HEK293T (cell line): ENCODE data around the gene BMPR2.
"Not testable (repeated sequence)": the region's sequence is repeated elsewhere in the genome, so short reads cannot be mapped to it uniquely, and the experiment has no call there.

Experiments
- CTCF ChIA-PET: fragments of 350-600 bp; formaldehyde crosslinking; extraction: SDS; loops from one replicate; lab custom pipeline; 2021; ENCODE audit warnings: antibody characterized with exemption, inconsistent platforms; lab: Yijun Ruan, JAX
- POLR2A ChIA-PET: fragments of 350-600 bp; formaldehyde crosslinking; extraction: SDS; loops from one replicate; lab custom pipeline; 2020; ENCODE audit warnings: antibody characterized with exemption, inconsistent platforms; lab: Yijun Ruan, JAX
- DNase-seq: peaks from one replicate; pipeline ENCODE4 v3.0.0; 2012; ENCODE audit warnings: mixed read lengths; ENCODE audit errors: extremely low spot score
- ARNT ChIP-seq: fragments of 450-650 bp; IDR thresholded peaks from 2 replicates; pipeline ENCODE4 v1.6.1; 2017; ENCODE audit warnings: mild to moderate bottlenecking
- BHLHE40 ChIP-seq: fragments of 450-650 bp; IDR thresholded peaks from 2 replicates; pipeline ENCODE4 v1.6.1; 2016; ENCODE audit warnings: mild to moderate bottlenecking, moderate library complexity, borderline replicate concordance
- CTBP1 ChIP-seq: fragments of 450-650 bp; IDR thresholded peaks from 2 replicates; pipeline ENCODE4 v1.6.1; 2016; ENCODE audit warnings: borderline replicate concordance
- ELF4 ChIP-seq: fragments of 450-650 bp; IDR thresholded peaks from 2 replicates; pipeline ENCODE4 v1.6.1; 2017; ENCODE audit warnings: antibody characterized with exemption
- FOXA1 ChIP-seq: fragments of 450-650 bp; IDR thresholded peaks from 2 replicates; pipeline ENCODE4 v1.6.1; 2016; ENCODE audit warnings: mild to moderate bottlenecking
- FOXK2 ChIP-seq: fragments of 450-650 bp; IDR thresholded peaks from 2 replicates; pipeline ENCODE4 v1.6.1; 2016; ENCODE audit warnings: mild to moderate bottlenecking
- FOXM1 ChIP-seq: fragments of 450-650 bp; IDR thresholded peaks from 2 replicates; pipeline ENCODE4 v1.6.1; 2017; ENCODE audit warnings: mild to moderate bottlenecking, borderline replicate concordance
- HDGF ChIP-seq: fragments of 450-650 bp; IDR thresholded peaks from 2 replicates; pipeline ENCODE4 v1.6.1; 2017; ENCODE audit warnings: antibody characterized with exemption, borderline replicate concordance
- L3MBTL2 ChIP-seq: fragments of 450-650 bp; conservative IDR thresholded peaks from 2 replicates; pipeline ENCODE4 v1.6.1; 2016; ENCODE audit warnings: mild to moderate bottlenecking
- LEF1 ChIP-seq: fragments of 450-650 bp; IDR thresholded peaks from 2 replicates; pipeline ENCODE4 v1.6.1; 2017; ENCODE audit warnings: mild to moderate bottlenecking, borderline replicate concordance
- NFRKB ChIP-seq: fragments of 450-650 bp; IDR thresholded peaks from 2 replicates; pipeline ENCODE4 v1.6.1; 2016; ENCODE audit warnings: mild to moderate bottlenecking, moderate library complexity
- PKNOX1 ChIP-seq: fragments of 450-650 bp; IDR thresholded peaks from 2 replicates; pipeline ENCODE4 v1.6.1; 2016
- SP1 ChIP-seq: fragments of 450-650 bp; IDR thresholded peaks from 2 replicates; pipeline ENCODE4 v1.6.1; 2017
- SUZ12 ChIP-seq: fragments of 450-650 bp; IDR thresholded peaks from 2 replicates; pipeline ENCODE4 v1.6.1; 2016; ENCODE audit warnings: mild to moderate bottlenecking
- TARDBP ChIP-seq: fragments of 450-650 bp; IDR thresholded peaks from 2 replicates; pipeline ENCODE4 v1.6.1; 2016
- ZNF384 ChIP-seq: fragments of 450-650 bp; IDR thresholded peaks from 2 replicates; pipeline ENCODE4 v1.6.1; 2016

The BMPR2 gene

DNA sequence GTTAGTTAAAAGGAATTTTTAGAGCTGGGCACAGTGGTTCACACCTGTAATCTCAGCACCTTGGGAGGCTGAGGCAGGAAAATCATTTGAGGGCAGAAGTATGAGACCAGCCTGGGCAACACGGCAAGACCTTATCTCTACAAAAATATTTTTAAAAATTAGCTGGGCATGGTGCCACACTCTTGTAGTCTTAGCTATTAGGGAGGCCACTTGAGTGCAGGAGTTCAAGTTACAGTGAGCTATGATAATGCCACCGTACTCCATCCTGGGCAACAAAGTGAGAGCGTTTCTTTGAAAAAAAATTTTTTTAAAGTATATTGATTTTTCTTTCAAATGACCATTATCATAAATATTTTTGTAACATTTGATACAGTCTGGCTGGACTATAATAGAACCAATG is 165.0 kb downstream of the BMPR2 start:
- ChIA-PET CTCF (no interaction called here), POLR2A (no interaction called here)
- no peak for TF ChIP-seq BHLHE40
- no peak for TF ChIP-seq FOXA1
- no peak for TF ChIP-seq L3MBTL2
- no peak for DNase-seq

DNA sequence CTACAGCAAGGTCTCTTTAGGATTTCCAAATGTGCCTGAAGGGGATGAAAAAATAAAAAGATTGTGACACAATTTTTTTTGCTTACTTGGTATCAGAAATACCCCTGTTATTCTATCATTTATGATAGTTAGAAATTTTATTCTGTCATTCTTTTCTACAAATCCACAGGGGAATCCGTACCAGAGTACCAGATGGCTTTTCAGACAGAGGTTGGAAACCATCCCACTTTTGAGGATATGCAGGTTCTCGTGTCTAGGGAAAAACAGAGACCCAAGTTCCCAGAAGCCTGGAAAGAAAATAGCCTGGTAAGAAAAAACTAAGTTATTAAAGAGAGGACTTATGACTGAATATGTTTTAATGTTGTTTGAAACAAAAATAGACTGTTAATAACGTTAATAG is 166.0 kb downstream of the BMPR2 start:
- ChIA-PET POLR2A (no interaction called here), CTCF (no interaction called here)
- DNase-seq, result no peak
- no peak for TF ChIP-seq SP1

DNA sequence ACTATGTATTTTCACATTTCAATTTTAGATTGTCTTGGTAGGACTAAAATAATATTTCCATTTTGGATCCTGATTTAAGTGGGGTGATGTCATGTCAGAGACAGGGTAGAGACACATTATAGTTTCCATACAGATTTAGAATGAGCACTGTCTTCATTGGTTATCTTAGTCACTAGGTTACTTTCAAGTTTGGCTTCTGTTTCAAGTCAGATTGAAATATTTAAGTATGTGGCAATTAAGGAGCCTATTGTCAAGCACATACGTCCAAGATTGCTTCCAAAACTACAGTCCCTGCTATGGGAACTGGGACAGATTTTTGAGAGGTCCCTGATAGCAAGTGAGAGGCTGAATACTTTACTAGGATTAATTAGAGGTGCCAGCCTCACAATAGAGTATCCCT is 169.4 kb downstream of the BMPR2 start:
- DNase-seq, result no peak
- CTCF ChIA-PET, result no interaction called here
- TF ChIP-seq ELF4 (no peak), NFRKB (no peak), CTBP1 (no peak), SP1 (no peak), BHLHE40 (no peak), LEF1 (no peak), ZNF384 (no peak), HDGF (no peak), L3MBTL2 (no peak), SUZ12 (no peak), TARDBP (no peak), FOXM1 (no peak), FOXA1 (no peak)
- POLR2A ChIA-PET, result no interaction called here

- ChIA-PET CTCF (no interaction called here), POLR2A (no interaction called here)
- DNase-seq, result no peak
- TF ChIP-seq SP1 (no peak), FOXK2 (no peak), CTBP1 (no peak)
Measured at GRCh38 chr2:202545931-202546330, 169.8 kb downstream of the BMPR2 start.

- POLR2A ChIA-PET, result interaction anchor here (0.6 kb wide), 1 partner anchor 13 kb away, joined by 3 read pairs; no protein-coding TSS in a partner anchor
- CTCF ChIA-PET, result interaction anchor here (0.7 kb wide), 1 partner anchor 13 kb away, joined by 3 read pairs; no protein-coding TSS in a partner anchor
Measured at GRCh38 chr2:202546499-202547141, 170.5 kb downstream of the BMPR2 start.

GRCh38 chr2:202548240-202548639 is 172.1 kb downstream of the BMPR2 start:
- no peak for DNase-seq
- POLR2A ChIA-PET, result no interaction called here
- TF ChIP-seq FOXK2 (no peak), FOXM1 (no peak), SP1 (no peak), CTBP1 (no peak), NFRKB (no peak), BHLHE40 (no peak), ZNF384 (no peak), FOXA1 (no peak), LEF1 (no peak), SUZ12 (no peak), PKNOX1 (no peak), ARNT (no peak), TARDBP (no peak), L3MBTL2 (no peak), HDGF (no peak), ELF4 (no peak)
- CTCF ChIA-PET, result no interaction called here

More at GRCh38 chr2:202546499-202547141, 170.5 kb downstream of the BMPR2 start:
- DNase-seq, result not testable (repeated sequence)
- peak; percentile 63; the same call in 1 of the 2 replicates for TF ChIP-seq PKNOX1

DNA sequence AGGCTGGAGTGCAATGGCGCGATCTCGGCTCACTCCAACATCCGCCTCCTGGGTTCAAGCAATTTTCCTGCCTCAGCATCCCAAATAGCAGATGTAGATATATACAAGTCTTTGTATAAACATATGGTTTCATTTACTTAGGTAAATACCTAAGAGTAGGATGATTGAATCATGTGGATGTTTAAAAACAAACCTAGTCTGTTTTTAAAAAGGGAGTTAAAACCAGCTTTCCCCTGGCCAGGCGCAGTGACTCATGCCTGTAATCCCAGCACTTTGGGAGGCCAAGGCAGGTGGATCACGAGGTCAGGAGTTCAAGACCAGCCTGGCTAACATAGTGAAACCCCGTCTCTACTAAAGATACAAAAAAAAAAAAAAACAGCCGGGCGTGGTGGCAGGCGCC is 174.9 kb downstream of the BMPR2 start:
- CTCF ChIA-PET, DNase-seq, POLR2A ChIA-PET: not testable (repeated sequence)

GRCh38 chr2:202555356-202555755 is 179.2 kb downstream of the BMPR2 start:
- no peak for TF ChIP-seq HDGF
- TF ChIP-seq LEF1, result no peak
- TF ChIP-seq ARNT, result no peak
- no peak for TF ChIP-seq FOXK2
- no peak for TF ChIP-seq ZNF384
- no peak for TF ChIP-seq CTBP1
- no peak for TF ChIP-seq NFRKB
- no peak for TF ChIP-seq FOXA1
- no peak for TF ChIP-seq ELF4
- CTCF ChIA-PET, result no interaction called here
- DNase-seq, result no peak
- POLR2A ChIA-PET, result no interaction called here
